ENCODE results near the gene TCHP.
"Not testable (repeated sequence)": the region's sequence is repeated elsewhere in the genome, so short reads cannot be mapped to it uniquely, and the experiment has no call there.

Gene TCHP

DNA sequence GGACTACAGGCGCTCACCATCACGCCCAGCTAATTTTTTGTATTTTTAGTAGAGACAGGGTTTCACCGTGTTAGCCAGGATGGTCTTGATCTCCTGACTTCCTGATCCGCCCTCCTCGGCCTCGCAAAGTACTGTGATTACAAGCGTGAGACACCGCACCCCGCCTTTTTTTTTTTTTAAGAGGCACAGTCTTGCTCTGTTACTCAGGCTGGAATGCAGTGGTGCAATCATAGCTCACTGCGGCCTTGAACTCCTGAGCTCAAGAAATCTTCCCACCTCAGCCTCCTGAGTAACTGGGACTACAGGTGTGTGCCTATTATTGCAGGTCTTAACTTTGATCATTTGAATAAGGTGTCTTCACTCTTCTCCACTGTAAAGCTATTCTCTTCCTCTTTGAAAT, 14.5 kb upstream of the TCHP start:
- no peak for DNase-seq (ENCODE audit: low read depth)
- no peak overlapping the region for H3K4me3 ChIP-seq (replicated peaks; ENCODE audit: low read depth, low read length)
- TF ChIP-seq, protein P1, sequence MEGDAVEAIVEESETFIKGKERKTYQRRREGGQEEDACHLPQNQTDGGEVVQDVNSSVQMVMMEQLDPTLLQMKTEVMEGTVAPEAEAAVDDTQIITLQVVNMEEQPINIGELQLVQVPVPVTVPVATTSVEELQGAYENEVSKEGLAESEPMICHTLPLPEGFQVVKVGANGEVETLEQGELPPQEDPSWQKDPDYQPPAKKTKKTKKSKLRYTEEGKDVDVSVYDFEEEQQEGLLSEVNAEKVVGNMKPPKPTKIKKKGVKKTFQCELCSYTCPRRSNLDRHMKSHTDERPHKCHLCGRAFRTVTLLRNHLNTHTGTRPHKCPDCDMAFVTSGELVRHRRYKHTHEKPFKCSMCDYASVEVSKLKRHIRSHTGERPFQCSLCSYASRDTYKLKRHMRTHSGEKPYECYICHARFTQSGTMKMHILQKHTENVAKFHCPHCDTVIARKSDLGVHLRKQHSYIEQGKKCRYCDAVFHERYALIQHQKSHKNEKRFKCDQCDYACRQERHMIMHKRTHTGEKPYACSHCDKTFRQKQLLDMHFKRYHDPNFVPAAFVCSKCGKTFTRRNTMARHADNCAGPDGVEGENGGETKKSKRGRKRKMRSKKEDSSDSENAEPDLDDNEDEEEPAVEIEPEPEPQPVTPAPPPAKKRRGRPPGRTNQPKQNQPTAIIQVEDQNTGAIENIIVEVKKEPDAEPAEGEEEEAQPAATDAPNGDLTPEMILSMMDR (IDR thresholded peaks at IDR 0.05; ENCODE audit: low read length, missing control alignments), result no peak

DNA sequence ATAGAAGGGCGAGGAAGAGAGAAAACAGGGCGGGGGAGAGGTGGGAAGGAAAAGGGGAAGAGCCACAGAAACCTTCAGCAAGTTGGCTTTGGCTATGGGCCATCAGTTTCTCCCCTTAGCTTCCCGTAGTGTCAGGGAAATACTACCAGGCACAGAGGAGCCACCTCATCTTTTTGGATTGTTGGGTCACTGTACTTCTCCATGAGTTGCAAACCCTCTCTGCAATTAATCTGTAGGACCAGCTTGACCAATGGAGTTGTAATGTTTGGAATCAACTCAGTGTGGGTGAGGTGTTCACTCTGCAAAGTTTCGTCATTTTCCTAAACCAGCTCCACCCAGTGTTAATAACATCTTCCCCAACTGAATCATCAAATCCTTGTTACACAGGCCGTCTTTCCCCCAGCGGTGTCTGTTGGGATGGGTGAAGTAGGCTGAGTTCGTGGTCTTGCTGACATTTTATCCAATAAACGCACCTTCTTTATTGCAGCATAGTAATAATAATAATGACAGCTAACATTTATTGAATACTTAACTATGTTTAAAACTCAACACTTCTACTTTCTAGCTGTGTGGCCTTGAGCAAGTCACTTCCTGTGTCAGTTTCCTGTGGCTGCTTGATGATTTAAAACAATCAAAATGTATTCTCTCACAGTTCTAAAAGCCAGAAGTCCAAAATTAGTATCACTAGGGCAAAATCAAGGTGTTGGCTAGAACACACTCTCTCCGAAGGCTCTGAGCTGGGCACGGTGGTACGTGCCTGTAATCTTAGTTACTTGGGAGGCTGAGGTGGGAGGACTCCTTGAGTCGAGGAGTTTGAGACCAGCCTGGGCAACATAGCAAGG, 11.7 kb upstream of the TCHP start:
- DNase-seq (ENCODE audit: low read depth), result peak; percentile 87
- no peak overlapping the region for H3K4me3 ChIP-seq (replicated peaks; ENCODE audit: low read depth, low read length)
- TF ChIP-seq, protein P1 (IDR thresholded peaks at IDR 0.05; ENCODE audit: low read length, missing control alignments), result no peak

DNA sequence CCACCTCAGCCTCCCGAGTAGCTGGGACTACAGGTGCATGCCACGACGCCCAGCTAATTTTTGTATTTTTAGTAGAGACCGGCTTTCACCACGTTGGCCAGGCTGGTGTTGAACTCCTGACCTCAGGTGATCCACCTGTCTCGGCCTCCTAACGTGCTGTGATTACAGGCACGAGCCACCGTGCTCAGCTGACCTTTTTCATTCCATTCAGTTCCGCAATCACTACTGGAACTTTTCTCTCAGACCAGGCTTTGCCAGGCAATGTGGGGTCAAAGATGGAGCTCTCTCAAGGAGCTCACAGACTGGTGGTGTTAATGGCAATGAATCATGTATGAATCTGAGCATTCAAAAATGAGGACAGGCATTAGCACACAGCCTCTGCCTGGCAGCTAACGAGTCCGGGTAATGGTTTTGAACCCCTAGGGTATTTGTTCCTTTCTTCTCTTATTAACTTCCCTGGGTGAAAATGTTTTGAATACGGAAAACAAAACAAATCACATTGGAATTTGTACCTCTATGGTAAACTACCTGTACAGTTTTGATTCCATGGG, 9.4 kb upstream of the TCHP start:
- no peak for DNase-seq (ENCODE audit: low read depth)

DNA sequence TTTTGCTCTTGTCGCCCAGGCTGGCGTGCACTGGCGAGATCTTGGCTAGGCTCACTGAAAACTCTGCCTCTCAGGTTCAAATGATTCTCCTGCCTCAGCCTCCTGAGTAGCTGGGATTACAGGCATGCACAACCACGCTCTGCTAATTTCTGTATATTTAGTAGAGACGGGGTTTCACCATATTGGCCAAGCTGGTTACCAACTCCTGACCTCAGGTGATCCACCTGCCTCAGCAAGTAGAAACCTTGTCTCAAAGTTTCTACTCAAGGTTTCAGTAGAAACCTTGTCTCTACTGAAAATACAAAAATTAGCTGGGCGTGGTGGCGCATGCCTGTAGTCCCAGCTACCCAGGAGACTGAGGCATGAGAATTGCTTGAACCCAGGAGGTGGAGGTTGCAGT, 8.3 kb upstream of the TCHP start:
- not testable (repeated sequence) for DNase-seq (ENCODE audit: low read depth); H3K4me3 ChIP-seq (replicated peaks; ENCODE audit: low read depth, low read length)

More for the DNA sequence above, 9.4 kb upstream of the TCHP start:
- TF ChIP-seq, protein P1 (IDR thresholded peaks at IDR 0.05; ENCODE audit: low read length, missing control alignments), result no peak
- no peak overlapping the region for H3K4me3 ChIP-seq (replicated peaks; ENCODE audit: low read depth, low read length)

DNA sequence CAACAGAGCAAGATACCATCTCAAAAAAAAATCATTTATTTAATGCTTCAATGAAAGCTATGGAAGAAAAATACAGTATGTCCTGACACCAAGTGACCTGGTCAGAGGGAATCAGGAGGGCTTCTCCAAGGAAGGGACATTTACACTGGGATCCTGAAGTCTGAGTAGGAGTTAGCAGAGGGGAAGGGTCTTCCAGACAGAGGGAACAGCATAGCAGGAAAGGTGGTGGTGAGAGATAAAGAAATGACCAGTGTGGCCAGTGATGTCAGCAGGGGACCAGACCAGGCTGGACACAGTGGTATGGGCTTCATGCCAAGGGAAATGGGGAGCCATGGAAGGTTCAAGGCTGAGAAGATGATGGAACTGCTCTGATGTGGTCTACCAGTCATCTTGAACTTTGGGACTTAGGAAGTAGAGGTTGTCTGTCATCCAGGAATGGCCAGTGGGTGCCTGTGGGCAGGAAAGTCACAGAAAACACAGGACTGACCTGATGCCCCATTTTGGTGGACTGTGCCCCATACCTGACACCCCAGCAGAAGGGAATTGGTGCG, 7.8 kb upstream of the TCHP start:
- DNase-seq (ENCODE audit: low read depth), result no peak
- TF ChIP-seq, protein P1 (IDR thresholded peaks at IDR 0.05; ENCODE audit: low read length, missing control alignments), result no peak
- no peak overlapping the region for H3K4me3 ChIP-seq (replicated peaks; ENCODE audit: low read depth, low read length)

DNA sequence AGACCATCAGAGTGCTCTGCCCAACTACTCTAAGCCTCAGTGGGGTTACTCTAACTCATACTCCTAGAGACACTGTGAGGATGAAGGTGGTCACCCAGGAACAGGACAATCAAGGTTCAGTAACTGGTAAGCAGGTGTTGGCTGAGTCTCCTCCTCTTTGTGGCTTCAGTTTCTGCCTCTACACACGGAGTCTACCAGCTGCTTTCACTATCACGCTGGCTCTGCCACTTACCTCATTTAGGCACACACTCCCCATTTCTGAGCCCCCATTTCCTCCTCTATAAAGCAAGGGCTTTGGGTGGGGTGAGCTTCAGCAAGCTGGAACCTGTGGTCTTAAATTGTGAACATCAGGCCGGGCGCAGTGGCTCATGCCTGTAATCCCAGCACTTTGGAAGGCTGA, 7.3 kb upstream of the TCHP start:
- TF ChIP-seq, protein P1 (IDR thresholded peaks at IDR 0.05; ENCODE audit: low read length, missing control alignments), result no peak
- H3K4me3 ChIP-seq (replicated peaks; ENCODE audit: low read depth, low read length), result no peak overlapping the region
- DNase-seq (ENCODE audit: low read depth), result no peak

DNA sequence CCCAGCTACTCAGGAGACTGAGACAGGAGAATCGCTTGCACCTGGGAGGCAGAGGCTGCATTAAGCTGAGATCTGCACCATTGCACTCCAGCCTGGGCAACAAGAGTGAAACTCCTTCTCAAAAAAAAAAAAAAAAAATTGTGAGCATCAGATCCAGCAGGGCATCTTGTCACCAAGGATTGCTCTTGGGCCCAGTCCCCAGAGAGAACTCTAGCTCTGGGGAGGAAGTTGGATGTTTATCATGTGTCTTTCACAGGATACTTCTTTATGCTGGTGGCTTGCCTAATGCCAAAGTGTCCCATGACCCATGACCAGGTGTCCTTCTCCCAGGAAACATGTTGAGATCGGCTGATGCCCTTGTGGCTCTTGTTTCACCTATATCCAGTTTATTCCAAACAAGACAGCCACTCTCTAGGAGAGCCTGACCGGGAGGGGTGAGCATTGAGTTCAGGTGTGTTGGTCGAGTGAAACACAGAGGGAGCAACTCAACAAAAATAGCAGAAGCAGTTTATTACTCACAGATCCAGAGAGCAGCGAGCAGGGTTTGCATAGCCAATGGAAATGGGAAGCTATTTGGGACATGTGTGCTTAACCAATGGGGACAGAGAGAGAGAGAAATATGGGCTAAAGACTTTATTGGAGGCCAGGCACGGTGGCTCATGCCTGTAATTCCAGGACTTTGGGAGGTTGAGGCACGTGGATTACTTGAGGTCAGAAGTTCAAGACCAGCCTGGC, 6.6 kb upstream of the TCHP start:
- no peak for DNase-seq (ENCODE audit: low read depth)
- no peak overlapping the region for H3K4me3 ChIP-seq (replicated peaks; ENCODE audit: low read depth, low read length)
- TF ChIP-seq, protein P1 (IDR thresholded peaks at IDR 0.05; ENCODE audit: low read length, missing control alignments), result no peak
